Measurements from ENCODE around the gene PTPRT.

GRCh38 chr20:42461291-42461690 lies 728.4 kb downstream of the PTPRT start:
- no peak for TF ChIP-seq CREB1 (CRISPR knock-in tag; IDR thresholded peaks at IDR 0.05; ENCODE audit: low read depth)
- TF ChIP-seq EZH2 (IDR thresholded peaks at IDR 0.05; ENCODE audit: low read depth, unreplicated experiment), result no peak
- TF ChIP-seq CTCF (conservative IDR thresholded peaks at IDR 0.05; ENCODE audit: low read depth in 2 of 2), result no peak
- TF ChIP-seq POLR2AphosphoS5 (IDR thresholded peaks at IDR 0.05; ENCODE audit: low read depth), result no peak
- no peak for TF ChIP-seq EZH2phosphoT487 (IDR thresholded peaks at IDR 0.05; ENCODE audit: unreplicated experiment)
- no peak for TF ChIP-seq JUNB (IDR thresholded peaks at IDR 0.05; ENCODE audit: unreplicated experiment)
- TF ChIP-seq REST (IDR thresholded peaks at IDR 0.05; ENCODE audit: unreplicated experiment), result no peak
- TF ChIP-seq ZNF462 (CRISPR knock-in tag; IDR thresholded peaks at IDR 0.05), result no peak
- TF ChIP-seq ETS1 (IDR thresholded peaks at IDR 0.05), result no peak
- TF ChIP-seq NANOG (IDR thresholded peaks at IDR 0.05; ENCODE audit: borderline replicate concordance), result no peak
- no peak for TF ChIP-seq STAT1 (IDR thresholded peaks at IDR 0.05; ENCODE audit: unreplicated experiment)
- no peak for TF ChIP-seq ZNF114 (CRISPR knock-in tag; IDR thresholded peaks at IDR 0.05)
- no peak for TF ChIP-seq ZNF331 (CRISPR knock-in tag; IDR thresholded peaks at IDR 0.05; ENCODE audit: low read depth)
